NCI-H2171 (cell line): ENCODE measurements around the gene F8.
"Not testable (repeated sequence)": the region's sequence is repeated elsewhere in the genome, so short reads cannot be mapped to it uniquely, and the experiment has no call there.

Experiments
- DNase-seq: peaks from one replicate; lab custom pipeline; 2025; lab: John Stamatoyannopoulos, UW

The F8 gene

GRCh38 chrX:154816326-154816898, 206.1 kb downstream of the F8 start:
- DNase-seq: not testable (repeated sequence)

GRCh38 chrX:154815274-154815818, 207.2 kb downstream of the F8 start:
- DNase-seq: no peak

- no peak for DNase-seq
These were observed 208.7 kb downstream of the F8 start for GRCh38 chrX:154813801-154814200.

- no peak for DNase-seq
These were observed 210.0 kb downstream of the F8 start for GRCh38 chrX:154812341-154813101.

- DNase-seq: no peak
These were observed 212.4 kb downstream of the F8 start for GRCh38 chrX:154809939-154810665.

- DNase-seq: no peak
These were observed 215.6 kb downstream of the F8 start for GRCh38 chrX:154806837-154807501.

GRCh38 chrX:154805696-154806091, 216.8 kb downstream of the F8 start:
- no peak for DNase-seq

GRCh38 chrX:154804957-154805695, 217.4 kb downstream of the F8 start, which contains the start of gene MPP1:
Gene MPP1, minus strand, starts transcription at chrX:154805485. Its CDS starts 112 bp downstream, at chrX:154805373.
- DNase-seq: peak; percentile 44

GRCh38 chrX:154804261-154804956, 218.1 kb downstream of the F8 start:
- no peak for DNase-seq

- DNase-seq: no peak
These were observed 219.6 kb downstream of the F8 start for GRCh38 chrX:154802947-154803346.

GRCh38 chrX:154800478-154801210, 221.9 kb downstream of the F8 start:
- no peak for DNase-seq

- DNase-seq: no peak
These were observed 222.8 kb downstream of the F8 start for GRCh38 chrX:154799556-154800348.

- no peak for DNase-seq
These were observed 225.5 kb downstream of the F8 start for GRCh38 chrX:154797006-154797405.

- DNase-seq: no peak
These were observed 227.5 kb downstream of the F8 start for GRCh38 chrX:154795016-154795415.

GRCh38 chrX:154793084-154793795, 229.3 kb downstream of the F8 start:
- no peak for DNase-seq

- DNase-seq: no peak
These were observed 230.6 kb downstream of the F8 start for GRCh38 chrX:154791939-154792338.

- no peak for DNase-seq
These were observed 231.1 kb downstream of the F8 start for GRCh38 chrX:154791467-154791866.
